H1 (cell line): ENCODE data around the gene TTC27. TPM values are rescaled to one million over a fixed set of nuclear protein-coding genes. Genes with fewer than 3 reads are reported as not detected.

ENCODE experiments used
- CTCF ChIA-PET: fragments of 300-600 bp; sonication (Branson Sonifier 250); formaldehyde crosslinking; loops from one replicate; lab custom pipeline; 2021; ENCODE audit not compliant: partially characterized antibody; lab: Charles Lee
- POLR2A ChIA-PET: fragments of 300-600 bp; sonication (Branson Sonifier 250); formaldehyde crosslinking; loops from one replicate; lab custom pipeline; 2021; ENCODE audit warnings: inconsistent platforms; ENCODE audit not compliant: partially characterized antibody; lab: Charles Lee
- DNase-seq, 2 experiments: peaks; one replicate each; pipeline versions ENCODE4 v3.0.0 to v3.0.0-alpha.2; 2010 to 2022; ENCODE audit warnings: low spot score in 2 of 2, low read depth in 1 of 2, mixed read lengths in 1 of 2
- FAIRE-seq: peaks from 2 replicates; lab custom pipeline; 2011; peaks lifted over from hg19 to GRCh38; lab: Jason Lieb, UNC
- H2AFZ ChIP-seq: 2 replicates; pipeline ENCODE4 v1.8.1; 2012; ENCODE audit warnings: low read length, inconsistent platforms
- H2AK5ac ChIP-seq: 2 replicates; pipeline ENCODE4 v1.6.1; 2013; ENCODE audit warnings: low read depth, low read length
- H2BK120ac ChIP-seq: replicated peaks from 2 replicates; pipeline ENCODE3; 2013; ENCODE audit warnings: low read depth, low read length, inconsistent platforms
- H2BK12ac ChIP-seq: 2 replicates; pipeline ENCODE4 v1.6.1; 2013; ENCODE audit warnings: low read depth, low read length
- H2BK15ac ChIP-seq: 2 replicates; pipeline ENCODE4 v1.6.1; 2013; ENCODE audit warnings: low read length
- H2BK20ac ChIP-seq: 2 replicates; pipeline ENCODE4 v1.6.1; 2013; ENCODE audit warnings: low read length
- H2BK5ac ChIP-seq: 2 replicates; pipeline ENCODE4 v1.6.1; 2013; ENCODE audit warnings: low read depth, low read length
- H3K14ac ChIP-seq: 2 replicates; pipeline ENCODE4 v1.6.1; 2013; ENCODE audit warnings: inconsistent platforms; ENCODE audit not compliant: insufficient read length
- H3K18ac ChIP-seq: 2 replicates; pipeline ENCODE4 v1.6.1; 2013; ENCODE audit warnings: low read length; ENCODE audit errors: extremely low read depth
- H3K23ac ChIP-seq: 2 replicates; pipeline ENCODE4 v1.6.1; 2013; ENCODE audit warnings: inconsistent platforms; ENCODE audit not compliant: insufficient read length
- H3K23me2 ChIP-seq: 2 replicates; pipeline ENCODE4 v1.6.1; 2013; ENCODE audit warnings: low read depth, low read length
- H3K27ac ChIP-seq: 2 replicates; pipeline ENCODE4 v1.6.1; 2011; ENCODE audit warnings: low read depth, low read length, inconsistent platforms
- H3K27me3 ChIP-seq, 4 experiments: replicated peaks in 1 of 4; 1 replicate in 1 of 4; 2 replicates in 3 of 4; pipeline versions ENCODE4 v1.6.1 to v1.8.1; 2011 to 2013; ENCODE audit warnings: low read length in 3 of 4, mild to moderate bottlenecking in 3 of 4, inconsistent platforms in 2 of 4, mixed read lengths in 2 of 4, moderate library complexity in 1 of 4; ENCODE audit not compliant: control insufficient read depth in 3 of 4, insufficient read depth in 3 of 4; ENCODE audit errors: extremely low read depth in 1 of 4
- H3K36me3 ChIP-seq, 4 experiments: 2 replicates each; pipeline versions ENCODE4 v1.6.1 to v1.8.1; 2011 to 2013; ENCODE audit warnings: mild to moderate bottlenecking in 4 of 4, low read length in 3 of 4, moderate library complexity in 2 of 4, control low read depth in 1 of 4, inconsistent platforms in 1 of 4; ENCODE audit not compliant: insufficient read depth in 4 of 4, control insufficient read depth in 2 of 4
- H3K4ac ChIP-seq: replicated peaks from 2 replicates; pipeline ENCODE3; 2013; ENCODE audit warnings: low read length, low read depth, mixed read lengths, inconsistent platforms; ENCODE audit not compliant: insufficient read length
- H3K4me1 ChIP-seq, 4 experiments: replicated peaks in 1 of 4; 1 replicate in 1 of 4; 2 replicates in 3 of 4; pipeline versions ENCODE4 v1.6.1 to v1.8.1; 2011 to 2013; ENCODE audit warnings: low read length in 3 of 4, inconsistent platforms in 2 of 4, mixed read lengths in 1 of 4; ENCODE audit not compliant: insufficient read depth in 4 of 4, control insufficient read depth in 3 of 4
- H3K4me2 ChIP-seq, 2 experiments: 2 replicates each; pipeline versions ENCODE4 v1.6.1 to v1.8.1; 2011 to 2013; ENCODE audit warnings: low read depth in 2 of 2, low read length in 2 of 2, control low read depth in 1 of 2, inconsistent platforms in 1 of 2, mild to moderate bottlenecking in 1 of 2; ENCODE audit not compliant: insufficient read depth in 1 of 2
- H3K4me3 ChIP-seq, 4 experiments: fragments of 200-600, 300-600 bp in 1 of 4; sonication (generic), shearing (Covaris generic), sonication (Bioruptor Twin) in 1 of 4; 2 replicates each; pipeline versions ENCODE4 v1.5.1 to v1.8.1; 2011 to 2016; ENCODE audit warnings: low read length in 4 of 4, low read depth in 3 of 4, control low read depth in 2 of 4, inconsistent platforms in 2 of 4, mild to moderate bottlenecking in 2 of 4, mixed read lengths in 1 of 4, moderate library complexity in 1 of 4; ENCODE audit not compliant: insufficient read depth in 2 of 4; ENCODE audit errors: extremely low read depth in 1 of 4
- H3K56ac ChIP-seq: replicated peaks from 2 replicates; pipeline ENCODE3; 2013; ENCODE audit warnings: low read depth, mild to moderate bottlenecking, mixed read lengths, low read length, inconsistent platforms; ENCODE audit not compliant: insufficient read length
- H3K79me1 ChIP-seq: 2 replicates; pipeline ENCODE4 v1.6.1; 2013; ENCODE audit warnings: low read depth, low read length, control low read depth
- H3K79me2 ChIP-seq, 2 experiments: 2 replicates each; pipeline versions ENCODE4 v1.6.1 to v1.8.1; 2012 to 2013; ENCODE audit warnings: low read length in 2 of 2, mild to moderate bottlenecking in 2 of 2, inconsistent platforms in 1 of 2; ENCODE audit not compliant: insufficient read depth in 2 of 2, control insufficient read depth in 1 of 2
- H3K9ac ChIP-seq, 4 experiments: replicated peaks in 1 of 4; 1 replicate in 1 of 4; 2 replicates in 3 of 4; pipeline versions ENCODE4 v1.6.1 to v1.8.1; 2011 to 2013; ENCODE audit warnings: low read depth in 3 of 4, low read length in 3 of 4, control low read depth in 2 of 4, mild to moderate bottlenecking in 2 of 4, moderate library complexity in 2 of 4, inconsistent platforms in 1 of 4; ENCODE audit errors: extremely low read depth in 1 of 4
- H3K9me3 ChIP-seq, 2 experiments: 2 replicates each; pipeline versions ENCODE4 v1.6.1 to v1.8.1; 2012 to 2013; ENCODE audit warnings: mild to moderate bottlenecking in 2 of 2, moderate library complexity in 2 of 2, control low read depth in 1 of 2, inconsistent platforms in 1 of 2, low read depth in 1 of 2, low read length in 1 of 2, mixed read lengths in 1 of 2; ENCODE audit not compliant: insufficient read depth in 2 of 2
- H4K20me1 ChIP-seq, 2 experiments: replicated peaks in 1 of 2; 2 replicates each; pipeline versions ENCODE3 to v1.8.1; 2011 to 2013; ENCODE audit warnings: inconsistent platforms in 2 of 2, low read length in 2 of 2, mild to moderate bottlenecking in 1 of 2; ENCODE audit not compliant: insufficient read depth in 2 of 2, control insufficient read depth in 1 of 2
- H4K5ac ChIP-seq: 2 replicates; pipeline ENCODE4 v1.6.1; 2013; ENCODE audit warnings: low read length, low read depth, mixed read lengths, inconsistent platforms; ENCODE audit not compliant: insufficient read length
- H4K8ac ChIP-seq: 2 replicates; pipeline ENCODE4 v1.8.0; 2013; ENCODE audit warnings: mild to moderate bottlenecking, moderate library complexity, low read length, inconsistent platforms; ENCODE audit not compliant: insufficient read depth; ENCODE audit errors: extremely low read depth
- H4K91ac ChIP-seq: replicated peaks from 2 replicates; pipeline ENCODE3; 2013; ENCODE audit warnings: low read length, mixed read lengths, inconsistent platforms; ENCODE audit not compliant: insufficient read length
- RFX5 ChIP-seq: IDR thresholded peaks from 2 replicates; pipeline ENCODE4 v1.6.1; 2011; ENCODE audit warnings: low read depth, low read length, improper control_type of control experiment, borderline replicate concordance
- SIRT6 ChIP-seq: IDR thresholded peaks from one replicate; pipeline ENCODE4 v1.7.1; 2012; ENCODE audit warnings: low read length, inconsistent platforms
- YY1 ChIP-seq: IDR thresholded peaks from 2 replicates; pipeline ENCODE4 v1.6.1; 2011; ENCODE audit warnings: low read depth, mild to moderate bottlenecking, low read length
- WGBS, 2 experiments: shearing (Covaris generic) in 1 of 2; methylation state at CpG; one replicate each; pipeline versions ENCODE4 v1.1.6 to v1.1.7; 2013 to 2015; ENCODE audit warnings: low lambda C conversion rate in 2 of 2, mixed read lengths in 2 of 2, inconsistent platforms in 1 of 2, low coverage in 1 of 2, missing lambda C conversion rate in 1 of 2; ENCODE audit not compliant: insufficient replicate concordance in 2 of 2, insufficient coverage in 1 of 2, insufficient read length in 1 of 2; ENCODE audit errors: extremely low coverage in 1 of 2, missing lambda C conversion rate in 1 of 2; 5-methylcytosine and 5-hydroxymethylcytosine counted together
- polyA plus RNA-seq, 7 experiments: library from polyadenylated mRNA; depleted of rRNA in 3 of 7; stranded (reverse) in 5 of 7; unstranded in 2 of 7; fragments of >200 nt in 5 of 7; fragments of 200-250 nt in 2 of 7; gene quantifications; 1 replicate in 5 of 7; 2 replicates in 1 of 7; 4 replicates in 1 of 7; pipeline versions ENCODE4 v1.2.1 to v1.2.3, GENCODE V29; 2011 to 2013; ENCODE audit warnings: missing spikeins in 2 of 7, mixed read lengths in 2 of 7
- total RNA-seq: library from RNA; stranded (reverse); fragmentation: NEBNext Ultra II Directional; extraction: Animal tissue kit (Norgen Biotek cat#: 25700); gene quantifications from 2 replicates; pipeline ENCODE4 v1.2.1, GENCODE V29; 2021

The TTC27 gene
- total and polyA plus RNA-seq, 2 of the 8 experiments (the other 6 are each of a cell fraction or from before 2014, with no cell fraction given) = 13.8 to 29.1 TPM

GRCh38 chr2:32852856-32853255 lies 225.0 kb downstream of the TTC27 start:
- WGBS, 2 experiments = 97% methylated on average over 5 of the region's 5 CpGs; no CpG with 5 or more reads in 1 of the 2 experiments
- no peak overlapping the region for H2AK5ac ChIP-seq
- no peaks in the 10 kb centered on the region for H3K23me2 ChIP-seq
- no peak overlapping the region for H3K4ac ChIP-seq
- no peak overlapping the region for H2BK15ac ChIP-seq
- H4K20me1 ChIP-seq = no peaks in the 10 kb centered on the region
- no peak overlapping the region for H2BK12ac ChIP-seq
- H2BK5ac ChIP-seq = no peak overlapping the region
- H3K27ac ChIP-seq = no peak overlapping the region
- no peak overlapping the region for H3K23ac ChIP-seq
- H2BK120ac ChIP-seq = no peak overlapping the region
- H3K79me2 ChIP-seq = no peaks in the 10 kb centered on the region
- TF ChIP-seq SIRT6 (no peak), RFX5 (no peak), YY1 (no peak)
- CTCF ChIA-PET = interaction anchor here (0.7 to 1.4 kb wide), 4 partner anchors 19 to 527 kb away, joined by 3 to 4 read pairs (median 4); no protein-coding TSS in a partner anchor
- no peak overlapping the region for H3K14ac ChIP-seq
- FAIRE-seq (no peak), DNase-seq (no peak)
- no peak overlapping the region for H3K4me2 ChIP-seq
- H3K56ac ChIP-seq = no peak overlapping the region
- H4K5ac ChIP-seq = no peak overlapping the region
- 0 out of 7 replicates have a peak, but pooled peaks cover 0 to 3% (median 0%) of the 10 kb centered on the region in 4 experiments for H3K4me1 ChIP-seq
- no peak overlapping the region for H3K18ac ChIP-seq
- H3K4me3 ChIP-seq = no peak overlapping the region
- no peaks in the 10 kb centered on the region for H3K79me1 ChIP-seq
- H4K91ac ChIP-seq = no peak overlapping the region
- no peak overlapping the region; the same call in 1 of the 2 replicates for H4K8ac ChIP-seq
- H2BK20ac ChIP-seq = no peak overlapping the region
- no peaks in the 10 kb centered on the region for H3K36me3 ChIP-seq
- no peaks in the 10 kb centered on the region for H3K27me3 ChIP-seq
- H3K9me3 ChIP-seq = no peaks in the 10 kb centered on the region
- no peak overlapping the region for H3K9ac ChIP-seq
- POLR2A ChIA-PET = no interaction called here
- H2AFZ ChIP-seq = no peak overlapping the region
